ENCODE data around the gene KLHDC10. TPM values are rescaled to one million over a fixed set of nuclear protein-coding genes. Genes with fewer than 3 reads are reported as not detected.

KLHDC10 gene
- polyA plus RNA-seq, 4 donors: 7.0 to 23.3 (median 12.1) TPM

DNA sequence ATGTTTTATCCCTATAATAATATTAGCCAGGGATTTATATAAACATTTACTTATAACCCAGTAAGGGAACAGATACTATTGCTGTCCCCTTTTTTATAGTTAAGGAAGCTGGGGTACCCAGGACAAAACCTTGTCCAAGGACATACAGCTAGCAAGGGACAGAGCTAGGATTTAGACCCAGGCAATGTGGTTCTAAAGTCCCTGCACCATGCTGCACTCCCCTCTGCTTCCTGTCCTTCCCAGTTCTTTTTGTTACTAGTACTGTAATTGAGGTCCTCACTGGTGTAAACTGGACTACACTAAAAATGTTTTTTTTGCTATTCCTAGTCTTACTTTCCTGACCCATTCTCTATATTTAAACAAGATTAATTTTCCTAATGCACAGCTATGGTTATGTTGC is 16.6 kb downstream of the KLHDC10 start:
- Histone ChIP-seq H3K9me3 (ENCODE audit: control insufficient read depth in 2 of 2, insufficient read depth in 1 of 2, low read depth in 1 of 2, low read length in 1 of 2) (no peaks in the 10 kb centered on the region), H3K36me3 (ENCODE audit: control insufficient read depth in 3 of 3, insufficient read depth in 2 of 3, low read depth in 1 of 3, low read length in 3 of 3) (peaks cover 0 to 7% (median 0%) of the 10 kb centered on the region in 3 donors), H3K4me1 (ENCODE audit: control insufficient read depth in 3 of 3, insufficient read depth in 2 of 3, low read depth in 1 of 3, low read length in 2 of 3) (peaks cover 0 to 5% (median 2%) of the 10 kb centered on the region in 3 donors), H3K27me3 (ENCODE audit: control insufficient read depth in 3 of 3, insufficient read depth in 3 of 3, low read length in 3 of 3) (no peaks in the 10 kb centered on the region), H3K27ac (ENCODE audit: low read depth in 1 of 3, low read length in 2 of 3) (no peak overlapping the region), H3K4me3 (ENCODE audit: low read depth in 1 of 3, low read length in 3 of 3) (no peak overlapping the region)
- no peak for DNase-seq
- no peak for FAIRE-seq

DNA sequence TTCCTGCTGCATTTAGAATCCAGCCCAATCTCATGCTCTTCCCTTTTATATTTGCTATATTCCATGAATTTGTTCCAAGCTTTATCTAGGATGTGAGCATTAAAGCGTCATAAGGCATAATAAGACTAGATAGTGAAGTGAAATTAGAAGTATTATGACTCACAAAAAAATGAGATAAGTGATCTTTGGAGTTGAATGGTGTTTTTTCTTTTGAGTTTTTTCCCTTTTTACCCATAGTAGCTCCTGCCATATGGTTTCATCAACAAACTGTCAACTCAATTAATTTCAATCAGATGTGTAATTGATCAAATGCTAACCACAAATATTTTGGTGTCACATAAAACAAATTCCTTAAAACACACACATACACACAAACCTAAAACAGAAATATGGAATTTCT is 17.0 kb downstream of the KLHDC10 start:
- H3K27ac ChIP-seq (ENCODE audit: low read depth in 1 of 3, low read length in 2 of 3): no peak overlapping the region
- 23 to 53% (median 40%) methylated on average over 1 of the region's 1 CpG for WGBS, 3 donors
- no peaks in the 10 kb centered on the region for H3K9me3 ChIP-seq (ENCODE audit: control insufficient read depth in 2 of 2, insufficient read depth in 1 of 2, low read depth in 1 of 2, low read length in 1 of 2)
- peaks cover 0 to 7% (median 0%) of the 10 kb centered on the region in 3 donors for H3K36me3 ChIP-seq (ENCODE audit: control insufficient read depth in 3 of 3, insufficient read depth in 2 of 3, low read depth in 1 of 3, low read length in 3 of 3)
- H3K4me1 ChIP-seq (ENCODE audit: control insufficient read depth in 3 of 3, insufficient read depth in 2 of 3, low read depth in 1 of 3, low read length in 2 of 3): peaks cover 0 to 7% (median 2%) of the 10 kb centered on the region in 3 donors
- FAIRE-seq: no peak
- no peak overlapping the region for H3K4me3 ChIP-seq (ENCODE audit: low read depth in 1 of 3, low read length in 3 of 3)
- no peaks in the 10 kb centered on the region for H3K27me3 ChIP-seq (ENCODE audit: control insufficient read depth in 3 of 3, insufficient read depth in 3 of 3, low read length in 3 of 3)
- DNase-seq: no peak

DNA sequence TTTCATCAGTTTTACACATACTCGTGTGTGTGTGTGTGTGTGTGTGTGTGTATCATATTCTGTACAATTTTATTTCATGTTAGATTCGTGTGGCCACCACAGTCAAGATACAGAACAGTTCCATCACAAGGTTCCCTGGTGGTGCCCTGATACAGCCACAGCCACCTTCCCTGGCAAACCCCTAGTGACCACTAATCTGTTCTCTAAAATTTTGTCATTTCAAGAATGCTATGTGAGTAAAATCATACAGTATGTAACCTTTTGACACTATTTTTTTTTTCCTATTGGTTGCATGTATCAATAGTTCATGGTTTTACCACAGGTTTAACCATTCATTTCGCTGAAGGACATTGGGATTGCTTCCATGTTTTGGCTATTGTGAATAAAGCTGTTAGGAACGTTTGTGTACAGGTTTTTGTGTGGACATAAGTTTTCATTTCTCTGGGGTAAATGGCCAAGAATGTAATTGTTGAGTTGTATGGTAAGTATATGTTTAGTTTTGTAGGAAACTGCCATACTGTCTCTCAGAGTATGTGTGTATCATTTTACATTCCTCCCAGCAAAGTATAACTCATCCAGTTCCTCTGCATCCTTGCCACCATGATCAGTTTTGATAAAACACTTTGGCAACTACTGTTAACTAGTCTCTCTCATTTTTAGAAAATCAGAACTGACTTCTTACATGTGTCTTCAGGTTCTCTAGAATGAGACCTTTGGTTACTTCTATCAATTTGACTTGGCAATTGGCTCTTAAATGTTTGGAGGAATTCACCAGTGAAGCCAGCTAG is 20.6 kb downstream of the KLHDC10 start:
- Histone ChIP-seq H3K4me1 (ENCODE audit: control insufficient read depth in 3 of 3, insufficient read depth in 2 of 3, low read depth in 1 of 3, low read length in 2 of 3) (peaks cover 2 to 6% (median 2%) of the 10 kb centered on the region in 3 donors), H3K4me3 (ENCODE audit: low read depth in 1 of 3, low read length in 3 of 3) (no peak overlapping the region), H3K27ac (ENCODE audit: low read depth in 1 of 3, low read length in 2 of 3) (no peak overlapping the region), H3K36me3 (ENCODE audit: control insufficient read depth in 3 of 3, insufficient read depth in 2 of 3, low read depth in 1 of 3, low read length in 3 of 3) (peaks cover 0 to 6% (median 0%) of the 10 kb centered on the region in 3 donors), H3K27me3 (ENCODE audit: control insufficient read depth in 3 of 3, insufficient read depth in 3 of 3, low read length in 3 of 3) (no peaks in the 10 kb centered on the region), H3K9me3 (ENCODE audit: control insufficient read depth in 2 of 2, insufficient read depth in 1 of 2, low read depth in 1 of 2, low read length in 1 of 2) (no peaks in the 10 kb centered on the region)
- no peak for FAIRE-seq
- DNase-seq: no peak
- WGBS, 3 donors: 59 to 61% (median 61%) methylated on average over 4 of the region's 4 CpGs

DNA sequence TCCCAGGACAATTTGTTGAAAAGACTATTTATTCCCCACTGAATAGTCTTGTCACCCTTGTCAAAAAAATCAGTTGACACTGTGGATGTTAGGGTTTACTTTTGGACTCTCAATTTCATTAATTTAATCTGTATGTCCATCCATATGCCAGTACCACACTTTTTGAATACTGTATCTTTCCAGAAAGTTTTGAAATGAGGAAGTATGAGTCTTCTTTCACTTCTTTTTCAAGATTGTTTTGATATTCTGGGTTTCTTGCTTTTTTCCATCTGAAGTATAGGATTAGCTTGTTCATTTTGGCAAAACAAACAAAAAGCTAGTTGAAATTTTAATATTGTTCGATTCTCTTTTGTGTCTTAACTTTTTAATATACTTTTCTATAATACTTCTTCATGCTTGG is 21.7 kb downstream of the KLHDC10 start:
- no peak for FAIRE-seq
- H3K4me3 ChIP-seq (ENCODE audit: low read depth in 1 of 3, low read length in 3 of 3): no peak overlapping the region
- WGBS, 3 donors: 85 to 93% (median 88%) methylated on average over 1 of the region's 1 CpG

DNA sequence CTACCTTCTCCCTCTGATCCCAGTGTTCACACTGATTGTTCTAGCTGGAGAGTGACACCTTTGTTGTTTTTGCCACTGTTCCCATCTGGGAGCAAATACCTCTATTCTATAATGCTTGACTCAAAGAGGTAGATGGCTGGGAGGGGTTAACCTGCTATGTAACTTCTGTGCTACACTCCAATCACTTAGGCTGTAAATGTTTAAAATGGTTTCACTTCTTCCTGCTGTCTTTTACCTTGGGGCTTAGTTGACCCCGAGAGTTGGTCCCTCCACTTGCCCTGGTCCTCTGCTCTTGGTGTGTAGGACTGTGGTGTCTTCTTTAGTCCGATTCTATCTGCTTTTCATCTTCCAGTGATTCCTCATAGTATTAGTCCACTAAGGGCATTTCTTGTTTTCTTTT is 22.3 kb downstream of the KLHDC10 start:
- no peak overlapping the region for H3K4me3 ChIP-seq (ENCODE audit: low read depth in 1 of 3, low read length in 3 of 3)
- H3K27me3 ChIP-seq (ENCODE audit: control insufficient read depth in 3 of 3, insufficient read depth in 3 of 3, low read length in 3 of 3): no peaks in the 10 kb centered on the region
- 70 to 72% (median 71%) methylated on average over 2 of the region's 2 CpGs for WGBS, 3 donors
- H3K4me1 ChIP-seq (ENCODE audit: control insufficient read depth in 3 of 3, insufficient read depth in 2 of 3, low read depth in 1 of 3, low read length in 2 of 3): peaks cover 0 to 6% (median 2%) of the 10 kb centered on the region in 3 donors
- DNase-seq (no peak), FAIRE-seq (no peak)
- no peaks in the 10 kb centered on the region for H3K9me3 ChIP-seq (ENCODE audit: control insufficient read depth in 2 of 2, insufficient read depth in 1 of 2, low read depth in 1 of 2, low read length in 1 of 2)
- H3K36me3 ChIP-seq (ENCODE audit: control insufficient read depth in 3 of 3, insufficient read depth in 2 of 3, low read depth in 1 of 3, low read length in 3 of 3): peaks cover 0 to 6% (median 0%) of the 10 kb centered on the region in 3 donors
- H3K27ac ChIP-seq (ENCODE audit: low read depth in 1 of 3, low read length in 2 of 3): no peak overlapping the region

More for the DNA sequence above, 21.7 kb downstream of the KLHDC10 start:
- Histone ChIP-seq H3K4me1 (ENCODE audit: control insufficient read depth in 3 of 3, insufficient read depth in 2 of 3, low read depth in 1 of 3, low read length in 2 of 3) (peaks cover 0 to 6% (median 2%) of the 10 kb centered on the region in 3 donors), H3K9me3 (ENCODE audit: control insufficient read depth in 2 of 2, insufficient read depth in 1 of 2, low read depth in 1 of 2, low read length in 1 of 2) (no peaks in the 10 kb centered on the region), H3K27me3 (ENCODE audit: control insufficient read depth in 3 of 3, insufficient read depth in 3 of 3, low read length in 3 of 3) (no peaks in the 10 kb centered on the region), H3K36me3 (ENCODE audit: control insufficient read depth in 3 of 3, insufficient read depth in 2 of 3, low read depth in 1 of 3, low read length in 3 of 3) (peaks cover 0 to 6% (median 0%) of the 10 kb centered on the region in 3 donors), H3K27ac (ENCODE audit: low read depth in 1 of 3, low read length in 2 of 3) (no peak overlapping the region)
- no peak for DNase-seq

DNA sequence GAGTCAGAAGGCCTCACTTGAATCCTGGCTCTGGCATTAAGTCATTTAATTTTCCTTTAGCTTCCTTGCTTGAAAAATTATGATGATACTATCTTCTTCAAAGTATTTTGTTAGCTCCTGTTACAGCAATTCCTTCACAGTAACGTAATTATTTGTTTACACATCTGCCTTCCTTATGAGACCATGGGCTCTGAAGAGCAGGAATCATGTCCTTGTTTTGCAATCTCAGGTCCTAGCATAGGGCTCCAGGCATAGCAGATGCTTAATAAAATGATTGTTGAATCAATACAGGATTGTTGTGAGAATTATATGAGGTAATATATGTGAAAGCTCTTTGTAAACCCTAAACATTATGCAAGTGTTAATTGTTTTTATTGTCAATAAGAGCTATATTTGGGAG is 25.5 kb downstream of the KLHDC10 start:
- WGBS, 3 donors: 37 to 43% (median 40%) methylated on average over 1 of the region's 1 CpG
- peaks cover 0 to 13% (median 0%) of the 10 kb centered on the region in 3 donors for H3K36me3 ChIP-seq (ENCODE audit: control insufficient read depth in 3 of 3, insufficient read depth in 2 of 3, low read depth in 1 of 3, low read length in 3 of 3)
- no peaks in the 10 kb centered on the region for H3K9me3 ChIP-seq (ENCODE audit: control insufficient read depth in 2 of 2, insufficient read depth in 1 of 2, low read depth in 1 of 2, low read length in 1 of 2)
- no peak overlapping the region for H3K4me3 ChIP-seq (ENCODE audit: low read depth in 1 of 3, low read length in 3 of 3)
- H3K4me1 ChIP-seq (ENCODE audit: control insufficient read depth in 3 of 3, insufficient read depth in 2 of 3, low read depth in 1 of 3, low read length in 2 of 3): peaks cover 0 to 6% (median 2%) of the 10 kb centered on the region in 3 donors
- H3K27me3 ChIP-seq (ENCODE audit: control insufficient read depth in 3 of 3, insufficient read depth in 3 of 3, low read length in 3 of 3): no peaks in the 10 kb centered on the region
- no peak overlapping the region for H3K27ac ChIP-seq (ENCODE audit: low read depth in 1 of 3, low read length in 2 of 3)
- FAIRE-seq (no peak), DNase-seq (no peak)

DNA sequence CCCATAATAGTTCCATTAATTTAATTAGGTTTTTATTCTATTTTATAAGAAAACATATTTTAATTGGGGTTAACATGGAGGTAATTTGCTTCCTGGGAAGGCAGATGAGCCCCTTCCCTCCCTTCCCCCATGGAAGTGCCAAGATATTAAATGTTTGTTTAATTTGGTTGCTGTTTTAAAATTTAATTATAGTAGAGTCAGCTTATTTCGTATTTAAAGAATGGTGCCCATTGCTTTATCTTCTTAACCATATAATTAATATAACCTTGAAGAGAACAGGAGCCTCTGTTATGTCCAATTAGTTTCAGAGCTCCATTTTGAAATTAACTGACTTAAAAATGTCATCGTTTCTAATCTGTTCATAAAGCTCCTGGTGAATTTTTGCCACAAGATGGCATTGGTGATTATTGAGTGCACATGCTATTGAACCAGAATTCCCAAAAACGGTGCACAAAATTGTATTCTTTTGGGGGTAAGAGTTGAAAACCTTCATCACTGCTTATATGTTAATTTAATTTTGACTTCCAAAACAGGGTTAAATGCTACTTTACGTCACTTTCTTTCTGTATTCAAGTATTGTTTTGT is 26.0 kb downstream of the KLHDC10 start:
- Histone ChIP-seq H3K27ac (ENCODE audit: low read depth in 1 of 3, low read length in 2 of 3) (no peak overlapping the region), H3K27me3 (ENCODE audit: control insufficient read depth in 3 of 3, insufficient read depth in 3 of 3, low read length in 3 of 3) (no peaks in the 10 kb centered on the region), H3K4me1 (ENCODE audit: control insufficient read depth in 3 of 3, insufficient read depth in 2 of 3, low read depth in 1 of 3, low read length in 2 of 3) (peaks cover 0 to 6% (median 2%) of the 10 kb centered on the region in 3 donors), H3K36me3 (ENCODE audit: control insufficient read depth in 3 of 3, insufficient read depth in 2 of 3, low read depth in 1 of 3, low read length in 3 of 3) (peaks cover 0 to 13% (median 0%) of the 10 kb centered on the region in 3 donors), H3K9me3 (ENCODE audit: control insufficient read depth in 2 of 2, insufficient read depth in 1 of 2, low read depth in 1 of 2, low read length in 1 of 2) (no peaks in the 10 kb centered on the region), H3K4me3 (ENCODE audit: low read depth in 1 of 3, low read length in 3 of 3) (no peak overlapping the region)
- WGBS, 3 donors: 34 to 54% (median 49%) methylated on average over 4 of the region's 4 CpGs
- DNase-seq (no peak), FAIRE-seq (no peak)

DNA sequence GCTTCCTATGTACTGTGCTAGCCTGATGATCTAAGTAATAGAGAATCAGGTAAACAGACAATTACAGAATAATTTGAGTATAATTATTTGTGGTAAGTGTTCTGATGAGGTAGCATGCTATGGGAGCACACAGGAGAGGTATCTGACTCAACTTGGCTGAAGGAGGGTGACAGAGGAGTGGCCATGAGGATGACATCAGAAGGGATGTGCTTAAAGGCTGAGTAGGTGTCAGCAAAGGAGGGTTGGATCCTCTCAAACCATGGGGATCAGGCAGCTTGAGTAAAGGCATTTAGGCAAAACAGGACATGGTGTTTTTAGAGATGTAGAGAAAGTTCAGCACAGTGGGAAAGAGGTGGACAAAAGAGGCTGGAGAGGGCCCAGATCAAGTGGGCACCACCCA is 29.0 kb downstream of the KLHDC10 start:
- no peak for FAIRE-seq
- Histone ChIP-seq H3K27me3 (ENCODE audit: control insufficient read depth in 3 of 3, insufficient read depth in 3 of 3, low read length in 3 of 3) (no peaks in the 10 kb centered on the region), H3K9me3 (ENCODE audit: control insufficient read depth in 2 of 2, insufficient read depth in 1 of 2, low read depth in 1 of 2, low read length in 1 of 2) (no peaks in the 10 kb centered on the region), H3K4me1 (ENCODE audit: control insufficient read depth in 3 of 3, insufficient read depth in 2 of 3, low read depth in 1 of 3, low read length in 2 of 3) (no peaks in the 10 kb centered on the region), H3K36me3 (ENCODE audit: control insufficient read depth in 3 of 3, insufficient read depth in 2 of 3, low read depth in 1 of 3, low read length in 3 of 3) (peaks cover 0 to 10% (median 0%) of the 10 kb centered on the region in 3 donors), H3K27ac (ENCODE audit: low read depth in 1 of 3, low read length in 2 of 3) (no peak overlapping the region), H3K4me3 (ENCODE audit: low read depth in 1 of 3, low read length in 3 of 3) (no peak overlapping the region)
- DNase-seq: no peak
